GM12878 (cell line): Measurements from ENCODE around the gene BCLAF1. TPM values are rescaled to one million over a fixed set of nuclear protein-coding genes. Genes with fewer than 3 reads are reported as not detected.

Source experiments
- ATAC-seq: fragments of 200-7000 bp; cut with Tn5 transposase; 3 replicates; pipeline ENCODE4 v1.9.1; 2020; ENCODE audit warnings: mild to moderate bottlenecking, moderate library complexity
- BruUV-seq: library from RNA; stranded (reverse); fragments of 400-500 nt; replicated peaks from 2 replicates; lab custom pipeline; 2021; lab: Mats Ljungman, UMichigan
- CTCF ChIA-PET: fragments of 300-600 bp; sonication (Branson Sonifier 250); formaldehyde crosslinking; extraction: SDS; loops from one replicate; lab custom pipeline; 2021; ENCODE audit warnings: inconsistent platforms; lab: Yijun Ruan, JAX
- POLR2A ChIA-PET: fragments of 350-600 bp; formaldehyde crosslinking; extraction: SDS; loops from one replicate; lab custom pipeline; 2021; ENCODE audit warnings: inconsistent platforms; lab: Charles Lee
- RAD21 ChIA-PET: fragments of 300-600 bp; sonication (Branson Sonifier 250); formaldehyde crosslinking; loops from one replicate; lab custom pipeline; 2023; ENCODE audit warnings: antibody characterized with exemption; ENCODE audit not compliant: unreplicated experiment; lab: Charles Lee
- SMC1A ChIA-PET: fragments of 300-600 bp; sonication (Branson Sonifier 250); formaldehyde crosslinking; loops from one replicate; lab custom pipeline; 2023; ENCODE audit not compliant: unreplicated experiment, uncharacterized antibody; lab: Charles Lee
- DNase-seq: peaks from one replicate; pipeline ENCODE4 v3.0.0-alpha.2; 2011; ENCODE audit warnings: low read depth, low spot score
- FAIRE-seq: peaks from 3 replicates; lab custom pipeline; 2011; peaks lifted over from hg19 to GRCh38; lab: Jason Lieb, UNC
- H2AFZ ChIP-seq: 2 replicates; pipeline ENCODE4 v1.6.0; 2011; ENCODE audit warnings: low read depth, low read length, control low read depth; ENCODE audit not compliant: control insufficient read depth
- H3K27ac ChIP-seq: 2 replicates; pipeline ENCODE4 v1.5.1; 2011; ENCODE audit warnings: control low read depth; ENCODE audit not compliant: control insufficient read depth, insufficient read depth
- H3K27me3 ChIP-seq, 2 experiments: replicated peaks in 1 of 2; 2 replicates each; pipeline versions ENCODE4 v1.6.0 to v1.6.1; 2011; ENCODE audit warnings: low read length in 1 of 2; ENCODE audit not compliant: control insufficient read depth in 2 of 2, insufficient read depth in 2 of 2
- H3K36me3 ChIP-seq, 2 experiments: 2 replicates each; pipeline ENCODE4 v1.5.1; 2011; ENCODE audit warnings: low read length in 1 of 2; ENCODE audit not compliant: control insufficient read depth in 2 of 2, insufficient read depth in 2 of 2
- H3K4me1 ChIP-seq: 2 replicates; pipeline ENCODE4 v1.6.1; 2011; ENCODE audit warnings: mild to moderate bottlenecking, low read length, moderate library complexity, mixed read lengths; ENCODE audit not compliant: control insufficient read depth, insufficient read depth
- H3K4me2 ChIP-seq: 2 replicates; pipeline ENCODE4 v1.6.0; 2011; ENCODE audit warnings: control low read depth; ENCODE audit not compliant: control insufficient read depth, insufficient read depth
- H3K4me3 ChIP-seq: fragments of 200-600 bp; sonication (generic); 2 replicates; pipeline ENCODE4 v1.5.1; 2016
- H3K79me2 ChIP-seq: 2 replicates; pipeline ENCODE4 v1.6.0; 2011; ENCODE audit warnings: low read length; ENCODE audit not compliant: control insufficient read depth, insufficient read depth
- H3K9ac ChIP-seq: 2 replicates; pipeline ENCODE4 v1.8.0; 2011; ENCODE audit warnings: low read length, control low read depth, mixed read lengths; ENCODE audit not compliant: control insufficient read depth, insufficient read depth
- H3K9me3 ChIP-seq: replicated peaks from 3 replicates; pipeline ENCODE4 v1.5.1; 2011; ENCODE audit warnings: mild to moderate bottlenecking, low read length; ENCODE audit not compliant: control insufficient read depth, insufficient read depth
- H4K20me1 ChIP-seq: 2 replicates; pipeline ENCODE4 v1.6.0; 2011; ENCODE audit not compliant: control insufficient read depth, insufficient read depth
- BHLHE40 ChIP-seq, 2 experiments: fragments of 450-650 bp in 1 of 2; IDR thresholded peaks; 2 replicates each; pipeline ENCODE4 v1.6.1; 2011 to 2017; ENCODE audit warnings: low read depth in 2 of 2, borderline replicate concordance in 1 of 2, improper control_type of control experiment in 1 of 2, low read length in 1 of 2, mild to moderate bottlenecking in 1 of 2
- CEBPZ ChIP-seq: fragments of 150-350 bp; IDR thresholded peaks from 2 replicates; pipeline ENCODE4 v1.6.1; 2016; ENCODE audit warnings: low read depth, low read length
- EP300 ChIP-seq, 2 experiments: fragments of 150-350 bp in 1 of 2; IDR thresholded peaks; 2 replicates each; pipeline ENCODE4 v1.6.1; 2011 to 2012; ENCODE audit warnings: low read depth in 2 of 2, low read length in 2 of 2, borderline replicate concordance in 1 of 2, improper control_type of control experiment in 1 of 2, inconsistent platforms in 1 of 2; ENCODE audit not compliant: control insufficient read depth in 1 of 2
- HCFC1 ChIP-seq: fragments of 150-350 bp; IDR thresholded peaks from 2 replicates; pipeline ENCODE4 v1.6.1; 2014; ENCODE audit warnings: low read length
- IRF3 ChIP-seq: fragments of 450-650 bp; IDR thresholded peaks from 2 replicates; pipeline ENCODE4 v1.6.1; 2014; ENCODE audit warnings: mild to moderate bottlenecking
- NBN ChIP-seq: fragments of 450-650 bp; IDR thresholded peaks from 2 replicates; pipeline ENCODE4 v1.6.1; 2016
- NR2C1 ChIP-seq: fragments of 450-650 bp; IDR thresholded peaks from 2 replicates; pipeline ENCODE4 v1.6.1; 2017; ENCODE audit warnings: antibody characterized with exemption, mild to moderate bottlenecking, moderate library complexity
- RBBP5 ChIP-seq: fragments of 200-600 bp; sonication (generic); conservative IDR thresholded peaks from 2 replicates; pipeline ENCODE4 v1.6.1; 2016
- RELB ChIP-seq: fragments of 450-650 bp; IDR thresholded peaks from 2 replicates; pipeline ENCODE4 v1.6.1; 2017; ENCODE audit warnings: low read depth, mild to moderate bottlenecking, moderate library complexity
- REST ChIP-seq: IDR thresholded peaks from 2 replicates; pipeline ENCODE4 v1.6.1; 2012; ENCODE audit warnings: mild to moderate bottlenecking, low read depth, low read length
- YBX1 ChIP-seq: fragments of 450-650 bp; IDR thresholded peaks from 2 replicates; pipeline ENCODE4 v1.6.1; 2016; ENCODE audit warnings: antibody characterized with exemption
- ZNF384 ChIP-seq: IDR thresholded peaks from 2 replicates; pipeline ENCODE4 v1.6.1; 2012; ENCODE audit warnings: low read depth, mild to moderate bottlenecking, low read length, improper control_type of control experiment, borderline replicate concordance
- WGBS: methylation state at CpG from one replicate; pipeline ENCODE4 v1.1.6; 2016; ENCODE audit warnings: low lambda C conversion rate; ENCODE audit not compliant: insufficient replicate concordance, insufficient coverage; ENCODE audit errors: missing lambda C conversion rate; 5-methylcytosine and 5-hydroxymethylcytosine counted together
- in situ Hi-C: fragments of 300-500 bp; cut with MboI; formaldehyde crosslinking; loops from 9 replicates; pipeline ENCODE4 v1.14.3; 2018; ENCODE audit warnings: mixed read lengths
- intact Hi-C: fragments of 100-400 bp; cut with micrococcal nuclease; formaldehyde crosslinking; loops from one replicate; pipeline ENCODE4 v1.14.2; 2022; ENCODE audit not compliant: unreplicated experiment
- polyA plus RNA-seq, 11 experiments: library from polyadenylated mRNA; depleted of rRNA in 4 of 11; unstranded in 6 of 11; stranded (reverse) in 5 of 11; fragments of >200 nt; fragmentation: Nextera tagmentation in 4 of 11; fragmentation: Illumina TruSeq in 1 of 11; extraction: Ambion mirVana in 4 of 11; extraction: Trizol in 1 of 11; gene quantifications; 1 replicate in 1 of 11; 2 replicates in 10 of 11; pipeline versions ENCODE4 v1.2.1 to v1.2.3, GENCODE V29; 2011 to 2016; ENCODE audit warnings: inconsistent platforms in 2 of 11, missing spikeins in 2 of 11, low read depth in 1 of 11
- total RNA-seq, 4 experiments: library from RNA; depleted of rRNA in 3 of 4; stranded (reverse); fragments of >200 nt in 3 of 4; fragmentation: Illumina TruSeq in 1 of 4; extraction: Trizol in 1 of 4; gene quantifications; 2 replicates each; pipeline versions ENCODE4 v1.2.1 to v1.2.3, GENCODE V29; 2013 to 2021

Gene BCLAF1
- total and polyA plus RNA-seq, 10 of the 15 experiments (the other 5 are each of a cell fraction or from before 2014, with no cell fraction given): 56.0 to 223 (median 114) TPM

GRCh38 chr6:136294621-136295020 is 5.0 kb upstream of the BCLAF1 start:
- POLR2A ChIA-PET: no interaction called here
- H4K20me1 ChIP-seq: no peaks in the 10 kb centered on the region
- intact Hi-C loops: no loop called here
- peaks cover 6% of the 10 kb centered on the region; the same call in 1 of the 2 replicates for H3K4me1 ChIP-seq
- in situ Hi-C loops: loop anchor here (25.0 kb wide), 1 partner anchor 1282 kb away; no protein-coding TSS in a partner anchor
- FAIRE-seq (no peak), DNase-seq (no peak), ATAC-seq (no peak)
- RAD21 ChIA-PET: no interaction called here
- peaks cover 2% of the 10 kb centered on the region; the same call in 1 of the 2 replicates for H3K79me2 ChIP-seq
- 73% methylated on average over 3 of the region's 3 CpGs for WGBS
- H3K4me2 ChIP-seq: no peak overlapping the region
- no peaks in the 10 kb centered on the region; a peak in 2 of 4 replicates for H3K27me3 ChIP-seq
- TF ChIP-seq HCFC1 (no peak), IRF3 (no peak), NR2C1 (no peak), YBX1 (no peak), RBBP5 (no peak), REST (no peak), RELB (no peak), NBN (no peak), EP300 (IDR thresholded peaks at IDR 0.05; ENCODE audit: borderline replicate concordance in 1 of 2, control insufficient read depth in 1 of 2, low read depth in 2 of 2, low read length in 2 of 2) (no peak), ZNF384 (no peak), CEBPZ (no peak), BHLHE40 (IDR thresholded peaks at IDR 0.05; ENCODE audit: borderline replicate concordance in 1 of 2, low read depth in 2 of 2, low read length in 1 of 2) (no peak)
- H3K9me3 ChIP-seq: no peaks in the 10 kb centered on the region
- no peak overlapping the region for H2AFZ ChIP-seq
- CTCF ChIA-PET: no interaction called here
- no TSS peak for BruUV-seq
- H3K27ac ChIP-seq: no peak overlapping the region
- SMC1A ChIA-PET: no interaction called here
- no peaks in the 10 kb centered on the region for H3K36me3 ChIP-seq
- H3K4me3 ChIP-seq: no peak overlapping the region
- H3K9ac ChIP-seq: no peak overlapping the region
